ENCODE results near the gene PSMD1.

DNA sequence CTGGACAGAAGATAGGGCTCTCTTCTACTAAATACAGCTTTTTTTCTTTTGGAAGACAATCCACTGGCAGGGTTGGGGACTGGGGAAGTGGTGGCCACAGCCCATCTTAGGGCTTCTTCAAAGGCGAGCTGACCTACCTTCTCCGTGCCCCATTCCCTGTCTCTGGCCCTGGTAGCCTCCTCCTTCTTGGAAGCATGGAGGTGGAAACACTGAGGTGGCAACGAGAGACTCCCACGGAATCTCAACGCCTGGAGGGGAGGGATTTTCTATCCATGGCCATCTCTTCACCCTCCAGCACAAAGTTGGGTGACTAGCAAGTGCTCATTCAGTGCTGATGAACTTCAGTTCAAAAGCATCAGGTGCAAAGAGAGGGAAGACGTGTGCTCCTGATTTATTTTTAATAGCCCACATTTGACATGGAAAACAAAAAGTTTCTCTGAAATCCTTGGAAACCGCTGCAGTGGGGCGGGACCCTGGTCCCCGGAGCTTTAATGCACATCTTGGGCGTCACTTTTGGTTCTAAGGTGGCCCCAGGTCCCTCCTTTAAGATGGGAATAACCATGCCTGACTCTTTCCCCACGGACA is 141.1 kb downstream of the PSMD1 start:
- no peak for TF ChIP-seq HDGF (IDR thresholded peaks at IDR 0.05; ENCODE audit: borderline replicate concordance)
- TF ChIP-seq, protein P1, sequence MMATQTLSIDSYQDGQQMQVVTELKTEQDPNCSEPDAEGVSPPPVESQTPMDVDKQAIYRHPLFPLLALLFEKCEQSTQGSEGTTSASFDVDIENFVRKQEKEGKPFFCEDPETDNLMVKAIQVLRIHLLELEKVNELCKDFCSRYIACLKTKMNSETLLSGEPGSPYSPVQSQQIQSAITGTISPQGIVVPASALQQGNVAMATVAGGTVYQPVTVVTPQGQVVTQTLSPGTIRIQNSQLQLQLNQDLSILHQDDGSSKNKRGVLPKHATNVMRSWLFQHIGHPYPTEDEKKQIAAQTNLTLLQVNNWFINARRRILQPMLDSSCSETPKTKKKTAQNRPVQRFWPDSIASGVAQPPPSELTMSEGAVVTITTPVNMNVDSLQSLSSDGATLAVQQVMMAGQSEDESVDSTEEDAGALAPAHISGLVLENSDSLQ (IDR thresholded peaks at IDR 0.05), result no peak
- no peak for TF ChIP-seq LEF1 (IDR thresholded peaks at IDR 0.05; ENCODE audit: borderline replicate concordance)
- TF ChIP-seq SUZ12 (IDR thresholded peaks at IDR 0.05), result no peak
- no peak for TF ChIP-seq FOXK2 (IDR thresholded peaks at IDR 0.05)
- TF ChIP-seq BHLHE40 (IDR thresholded peaks at IDR 0.05; ENCODE audit: borderline replicate concordance), result no peak
- TF ChIP-seq CTBP1 (IDR thresholded peaks at IDR 0.05; ENCODE audit: borderline replicate concordance), result no peak
- no peak for TF ChIP-seq SP1 (IDR thresholded peaks at IDR 0.05)
- no peak for TF ChIP-seq ZNF384 (IDR thresholded peaks at IDR 0.05)
- TF ChIP-seq ARNT (IDR thresholded peaks at IDR 0.05), result no peak
- TF ChIP-seq FOXM1 (IDR thresholded peaks at IDR 0.05; ENCODE audit: borderline replicate concordance), result no peak
- no peak for TF ChIP-seq FOXA1 (IDR thresholded peaks at IDR 0.05)
- TF ChIP-seq NFRKB (IDR thresholded peaks at IDR 0.05), result no peak
- no peak for TF ChIP-seq ELF4 (IDR thresholded peaks at IDR 0.05)

Measured in HEK293T (cell line).